Caco-2 (cell line): ENCODE results near the gene SCUBE1. TPM values are rescaled to one million over a fixed set of nuclear protein-coding genes. Genes with fewer than 3 reads are reported as not detected.

ENCODE experiments used
- BruUV-seq: library from RNA; stranded (reverse); fragments of 400-500 nt; replicated peaks from 2 replicates; lab custom pipeline; 2021; lab: Mats Ljungman, UMichigan
- CTCF ChIA-PET: fragments of 300-600 bp; sonication (Branson Sonifier 250); formaldehyde crosslinking; loops from one replicate; lab custom pipeline; 2022; ENCODE audit warnings: antibody characterized with exemption; lab: Charles Lee
- POLR2A ChIA-PET: fragments of 300-600 bp; sonication (Branson Sonifier 250); formaldehyde crosslinking; loops from one replicate; lab custom pipeline; 2022; ENCODE audit warnings: antibody characterized with exemption; lab: Charles Lee
- DNase-seq, 2 experiments: peaks; one replicate each; pipeline versions ENCODE4 v3.0.0 to v3.0.0-alpha.2; 2020 to 2022
- H3K27me3 ChIP-seq: replicated peaks from 2 replicates; pipeline ENCODE4 v1.6.0; 2011; ENCODE audit warnings: low read length; ENCODE audit not compliant: control insufficient read depth, insufficient read depth
- H3K36me3 ChIP-seq: 2 replicates; pipeline ENCODE4 v1.5.1; 2011; ENCODE audit warnings: low read length; ENCODE audit not compliant: control insufficient read depth, insufficient read depth
- H3K4me1 ChIP-seq: fragments of 250-450 bp; sonication (Bioruptor Pico); 2 replicates; pipeline ENCODE4 v1.5.1; 2020; ENCODE audit warnings: mild to moderate bottlenecking
- H3K4me3 ChIP-seq: 2 replicates; pipeline ENCODE4 v1.5.1; 2011; ENCODE audit warnings: low read depth, mild to moderate bottlenecking, control low read depth, low read length
- H3K9me3 ChIP-seq: fragments of 250-450 bp; sonication (Bioruptor Pico); 2 replicates; pipeline ENCODE4 v1.5.1; 2020; ENCODE audit warnings: mild to moderate bottlenecking, moderate library complexity
- H3K27ac Mint-ChIP-seq: one replicate; pipeline ENCODE4 v1.8.0; 2022; ENCODE audit warnings: mixed read lengths; ENCODE audit not compliant: unreplicated experiment
- H3K27me3 Mint-ChIP-seq: one replicate; pipeline ENCODE4 v1.8.0; 2022; ENCODE audit warnings: mixed read lengths; ENCODE audit not compliant: insufficient read depth, unreplicated experiment
- H3K36me3 Mint-ChIP-seq: one replicate; pipeline ENCODE4 v1.8.0; 2022; ENCODE audit warnings: mild to moderate bottlenecking, mixed read lengths; ENCODE audit not compliant: insufficient read depth, unreplicated experiment
- H3K4me1 Mint-ChIP-seq: one replicate; pipeline ENCODE4 v1.8.0; 2022; ENCODE audit warnings: low read depth, mixed read lengths; ENCODE audit not compliant: unreplicated experiment
- H3K4me3 Mint-ChIP-seq: one replicate; pipeline ENCODE4 v1.8.0; 2022; ENCODE audit warnings: mild to moderate bottlenecking, moderate library complexity, mixed read lengths; ENCODE audit not compliant: unreplicated experiment
- H3K9me3 Mint-ChIP-seq: one replicate; pipeline ENCODE4 v1.8.0; 2022; ENCODE audit warnings: mixed read lengths; ENCODE audit not compliant: unreplicated experiment
- CTCF ChIP-seq, 2 experiments: fragments of 200-600 bp in 1 of 2; IDR thresholded peaks; 1 replicate in 1 of 2; 2 replicates in 1 of 2; pipeline versions ENCODE4 v1.5.1 to v1.8.0; 2011 to 2022; ENCODE audit warnings: antibody characterized with exemption in 1 of 2, control low read depth in 1 of 2, inconsistent platforms in 1 of 2, low read depth in 1 of 2, low read length in 1 of 2, mild to moderate bottlenecking in 1 of 2, moderate library complexity in 1 of 2; ENCODE audit not compliant: insufficient read depth in 1 of 2, severe bottlenecking in 1 of 2, unreplicated experiment in 1 of 2
- intact Hi-C: fragments of 100-400 bp; cut with micrococcal nuclease; formaldehyde crosslinking; loops from one replicate; pipeline ENCODE4 v1.10.0; 2022; ENCODE audit not compliant: unreplicated experiment
- total RNA-seq: library from RNA; stranded (reverse); gene quantifications from 2 replicates; pipeline ENCODE4 v1.2.3, GENCODE V29; 2022

Gene SCUBE1
- total RNA-seq, 1 experiment from 2014 or later: not detected

- POLR2A ChIA-PET: no interaction called here
- H3K4me1 ChIP-seq: no peaks in the 10 kb centered on the region
- no peaks in the 10 kb centered on the region for H3K27me3 ChIP-seq
- no peak overlapping the region for H3K4me3 ChIP-seq
- intact Hi-C loops: no loop called here
- no peaks in the 10 kb centered on the region for H3K36me3 Mint-ChIP-seq
- no peaks in the 10 kb centered on the region for H3K4me1 Mint-ChIP-seq
- no TSS peak for BruUV-seq
- no peaks in the 10 kb centered on the region for H3K27me3 Mint-ChIP-seq
- no peaks in the 10 kb centered on the region for H3K9me3 Mint-ChIP-seq
- no peak overlapping the region for H3K27ac Mint-ChIP-seq
- CTCF ChIA-PET: no interaction called here
- TF ChIP-seq CTCF (IDR thresholded peaks at IDR 0.05; ENCODE audit: insufficient read depth in 1 of 2, low read depth in 1 of 2, low read length in 1 of 2, severe bottlenecking in 1 of 2, unreplicated experiment in 1 of 2): no peak
- no peaks in the 10 kb centered on the region for H3K9me3 ChIP-seq
- no peaks in the 10 kb centered on the region for H3K36me3 ChIP-seq
- no peak for DNase-seq
- no peak overlapping the region for H3K4me3 Mint-ChIP-seq
Observed at GRCh38 chr22:43200031-43200430, 143.1 kb downstream of the SCUBE1 start.

DNA sequence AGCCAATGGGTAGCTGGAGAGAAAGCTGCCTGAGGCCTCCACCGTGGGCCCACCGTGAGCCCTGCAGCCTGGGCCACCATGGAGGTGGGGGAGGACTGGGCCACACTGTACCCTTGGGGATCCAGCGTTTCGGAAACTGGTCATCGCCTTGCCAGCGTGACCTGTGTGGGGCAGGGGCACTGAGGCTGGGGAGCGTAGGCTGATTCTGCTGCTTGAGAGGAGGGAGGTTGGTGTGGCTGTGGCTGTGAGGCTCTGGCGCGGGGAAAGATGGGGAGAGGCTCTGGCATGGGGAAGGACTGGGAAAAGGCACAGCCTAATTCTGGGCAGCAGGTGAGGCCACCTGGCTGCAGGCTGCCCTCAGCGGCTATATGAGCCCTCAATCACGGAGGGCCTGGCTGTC lies 143.6 kb downstream of the SCUBE1 start:
- no peaks in the 10 kb centered on the region for H3K36me3 ChIP-seq
- H3K9me3 ChIP-seq: no peaks in the 10 kb centered on the region
- H3K36me3 Mint-ChIP-seq: no peaks in the 10 kb centered on the region
- no peaks in the 10 kb centered on the region for H3K4me1 ChIP-seq
- no peaks in the 10 kb centered on the region for H3K4me1 Mint-ChIP-seq
- no TSS peak for BruUV-seq
- H3K27ac Mint-ChIP-seq: no peak overlapping the region
- H3K27me3 Mint-ChIP-seq: no peaks in the 10 kb centered on the region
- POLR2A ChIA-PET: no interaction called here
- no peak for DNase-seq
- H3K4me3 Mint-ChIP-seq: no peak overlapping the region
- intact Hi-C loops: no loop called here
- no peak for TF ChIP-seq CTCF (IDR thresholded peaks at IDR 0.05; ENCODE audit: insufficient read depth in 1 of 2, low read depth in 1 of 2, low read length in 1 of 2, severe bottlenecking in 1 of 2, unreplicated experiment in 1 of 2)
- CTCF ChIA-PET: no interaction called here
- no peaks in the 10 kb centered on the region for H3K27me3 ChIP-seq
- H3K9me3 Mint-ChIP-seq: no peaks in the 10 kb centered on the region
- H3K4me3 ChIP-seq: no peak overlapping the region

DNA sequence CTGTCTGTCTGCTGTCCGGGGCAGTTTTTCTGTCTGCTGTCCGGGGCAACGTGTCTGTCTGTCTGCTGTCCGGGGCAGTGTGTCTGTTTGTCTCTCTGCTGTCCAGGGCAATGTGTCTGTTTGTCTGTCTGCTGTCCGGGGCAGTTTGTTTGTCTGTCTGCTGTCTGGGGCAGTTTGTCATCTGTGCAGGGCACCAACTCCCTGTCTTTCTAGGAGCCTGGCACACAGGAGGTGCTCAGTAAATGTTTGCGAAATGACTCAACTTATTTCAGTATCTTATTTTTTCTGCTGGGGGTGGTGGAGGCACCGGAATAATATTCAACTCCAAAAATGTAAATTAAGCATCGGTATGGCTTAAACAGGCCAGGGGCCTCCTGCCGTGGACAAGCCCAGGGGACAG lies 144.2 kb downstream of the SCUBE1 start:
- intact Hi-C loops: no loop called here
- Mint-ChIP-seq H3K4me1 (no peaks in the 10 kb centered on the region), H3K36me3 (no peaks in the 10 kb centered on the region), H3K4me3 (no peak overlapping the region), H3K9me3 (no peaks in the 10 kb centered on the region), H3K27me3 (no peaks in the 10 kb centered on the region), H3K27ac (peak overlapping the region; percentile 21)
- DNase-seq: no peak
- no peaks in the 10 kb centered on the region for H3K4me1 ChIP-seq
- H3K27me3 ChIP-seq: no peaks in the 10 kb centered on the region
- TF ChIP-seq CTCF (IDR thresholded peaks at IDR 0.05; ENCODE audit: insufficient read depth in 1 of 2, low read depth in 1 of 2, low read length in 1 of 2, severe bottlenecking in 1 of 2, unreplicated experiment in 1 of 2): no peak
- ChIA-PET POLR2A (no interaction called here), CTCF (no interaction called here)
- no peaks in the 10 kb centered on the region for H3K36me3 ChIP-seq
- no peak overlapping the region for H3K4me3 ChIP-seq
- BruUV-seq: no TSS peak
- no peaks in the 10 kb centered on the region for H3K9me3 ChIP-seq
